ENCODE data around the gene FRK. TPM values are rescaled to one million over a fixed set of nuclear protein-coding genes. Genes with fewer than 3 reads are reported as not detected.
"Not testable (repeated sequence)": the region's sequence is repeated elsewhere in the genome, so short reads cannot be mapped to it uniquely, and the experiment has no call there.

Gene FRK
- total and polyA plus RNA-seq, 7 donors: 0.10 to 4.2 (median 1.4) TPM

- no peak for DNase-seq
- H3K4me3 ChIP-seq: no peak overlapping the region
- H3K36me3 ChIP-seq (ENCODE audit: insufficient read depth in 1 of 2, low read depth in 1 of 2): no peaks in the 10 kb centered on the region
- intact Hi-C loops (cut with DNase I): no loop called here
- TF ChIP-seq CTCF (IDR thresholded peaks at IDR 0.05): no peak
- peaks cover 4% of the 10 kb centered on the region for H3K9me3 ChIP-seq
- H3K27me3 ChIP-seq (ENCODE audit: insufficient read depth in 3 of 3, low read length in 2 of 3): no peaks in the 10 kb centered on the region
- 63 to 72% (median 65%) methylated on average over 2 of the region's 2 CpGs for WGBS, 3 donors
- ATAC-seq: no peak
- H3K27ac ChIP-seq: no peak overlapping the region
- no peaks in the 10 kb centered on the region for H3K4me1 ChIP-seq
Measured at GRCh38 chr6:115954740-115955139, 106.0 kb downstream of the FRK start.

- ATAC-seq: no peak
- H3K9me3 ChIP-seq: peaks cover 4% of the 10 kb centered on the region
- intact Hi-C loops (cut with DNase I): no loop called here
- no peak overlapping the region for H3K27ac ChIP-seq
- DNase-seq: no peak
- H3K4me3 ChIP-seq: no peak overlapping the region
- H3K27me3 ChIP-seq (ENCODE audit: insufficient read depth in 3 of 3, low read length in 2 of 3): no peaks in the 10 kb centered on the region
- no peak for TF ChIP-seq CTCF (IDR thresholded peaks at IDR 0.05)
- H3K36me3 ChIP-seq (ENCODE audit: insufficient read depth in 1 of 2, low read depth in 1 of 2): no peaks in the 10 kb centered on the region
- H3K4me1 ChIP-seq: no peaks in the 10 kb centered on the region
Measured at GRCh38 chr6:115948751-115949150, 111.9 kb downstream of the FRK start.

GRCh38 chr6:115947966-115948541 lies 112.6 kb downstream of the FRK start:
- no peaks in the 10 kb centered on the region for H3K4me1 ChIP-seq
- no peak overlapping the region for H3K4me3 ChIP-seq
- H3K9me3 ChIP-seq: peaks cover 4% of the 10 kb centered on the region
- DNase-seq (no peak), ATAC-seq (no peak)
- 78 to 87% (median 80%) methylated on average over 2 of the region's 2 CpGs for WGBS, 3 donors
- no peaks in the 10 kb centered on the region for H3K36me3 ChIP-seq (ENCODE audit: insufficient read depth in 1 of 2, low read depth in 1 of 2)
- TF ChIP-seq CTCF (IDR thresholded peaks at IDR 0.05): no peak
- no peaks in the 10 kb centered on the region for H3K27me3 ChIP-seq (ENCODE audit: insufficient read depth in 3 of 3, low read length in 2 of 3)
- H3K27ac ChIP-seq: no peak overlapping the region
- intact Hi-C loops (cut with DNase I): no loop called here

GRCh38 chr6:115945812-115946211 lies 114.9 kb downstream of the FRK start:
- no peak for TF ChIP-seq CTCF (IDR thresholded peaks at IDR 0.05)
- H3K4me1 ChIP-seq: no peaks in the 10 kb centered on the region
- peaks cover 4% of the 10 kb centered on the region for H3K9me3 ChIP-seq
- intact Hi-C loops (cut with DNase I): no loop called here
- no peak overlapping the region for H3K4me3 ChIP-seq
- 77 to 92% (median 84%) methylated on average over 1 of the region's 1 CpG for WGBS, 3 donors
- DNase-seq (no peak), ATAC-seq (no peak)
- H3K27me3 ChIP-seq (ENCODE audit: insufficient read depth in 3 of 3, low read length in 2 of 3): no peaks in the 10 kb centered on the region
- no peak overlapping the region for H3K27ac ChIP-seq
- peaks cover 0 to 15% of the 10 kb centered on the region in 2 donors for H3K36me3 ChIP-seq (ENCODE audit: insufficient read depth in 1 of 2, low read depth in 1 of 2)

- no peaks in the 10 kb centered on the region for H3K27me3 ChIP-seq (ENCODE audit: insufficient read depth in 3 of 3, low read length in 2 of 3)
- no peak overlapping the region for H3K27ac ChIP-seq
- 87 to 94% (median 93%) methylated on average over 1 of the region's 1 CpG for WGBS, 3 donors
- peaks cover 0 to 15% of the 10 kb centered on the region in 2 donors for H3K36me3 ChIP-seq (ENCODE audit: insufficient read depth in 1 of 2, low read depth in 1 of 2)
- peaks cover 1% of the 10 kb centered on the region for H3K9me3 ChIP-seq
- intact Hi-C loops (cut with DNase I): no loop called here
- DNase-seq: no peak
- no peaks in the 10 kb centered on the region for H3K4me1 ChIP-seq
- no peak overlapping the region for H3K4me3 ChIP-seq
- TF ChIP-seq CTCF (IDR thresholded peaks at IDR 0.05): no peak
- ATAC-seq: no peak
Measured at GRCh38 chr6:115945306-115945705, 115.4 kb downstream of the FRK start.

- H3K36me3 ChIP-seq (ENCODE audit: insufficient read depth in 1 of 2, low read depth in 1 of 2): peaks cover 0 to 15% of the 10 kb centered on the region in 2 donors
- H3K27me3 ChIP-seq (ENCODE audit: insufficient read depth in 3 of 3, low read length in 2 of 3); ATAC-seq; H3K27ac ChIP-seq; H3K9me3 ChIP-seq; intact Hi-C loops (cut with DNase I); H3K4me1 ChIP-seq; H3K4me3 ChIP-seq; DNase-seq: not testable (repeated sequence)
Measured at GRCh38 chr6:115944829-115945228, 115.9 kb downstream of the FRK start.

GRCh38 chr6:115937502-115937901 lies 123.2 kb downstream of the FRK start:
- 90 to 100% (median 92%) methylated on average over 2 of the region's 2 CpGs for WGBS, 3 donors
- not testable (repeated sequence) for H3K27me3 ChIP-seq (ENCODE audit: insufficient read depth in 3 of 3, low read length in 2 of 3); DNase-seq

More at GRCh38 chr6:115937502-115937901, 123.2 kb downstream of the FRK start:
- intact Hi-C loops (cut with DNase I); H3K4me3 ChIP-seq; H3K4me1 ChIP-seq; H3K9me3 ChIP-seq; H3K27ac ChIP-seq; ATAC-seq: not testable (repeated sequence)
- H3K36me3 ChIP-seq (ENCODE audit: insufficient read depth in 1 of 2, low read depth in 1 of 2): peaks cover 0 to 12% of the 10 kb centered on the region in 2 donors

Data from psoas muscle (tissue), 8 donors.